GM12891 (cell line): ENCODE data around the gene FNDC3B.

Source experiments
- POLR2AphosphoS5 ChIP-seq: IDR thresholded peaks from 2 replicates; pipeline ENCODE4 v1.6.1; 2011; ENCODE audit warnings: low read depth, low read length, control low read depth
- TAF1 ChIP-seq: IDR thresholded peaks from 2 replicates; pipeline ENCODE4 v1.6.1; 2011; ENCODE audit warnings: low read depth, low read length, control low read depth

DNA sequence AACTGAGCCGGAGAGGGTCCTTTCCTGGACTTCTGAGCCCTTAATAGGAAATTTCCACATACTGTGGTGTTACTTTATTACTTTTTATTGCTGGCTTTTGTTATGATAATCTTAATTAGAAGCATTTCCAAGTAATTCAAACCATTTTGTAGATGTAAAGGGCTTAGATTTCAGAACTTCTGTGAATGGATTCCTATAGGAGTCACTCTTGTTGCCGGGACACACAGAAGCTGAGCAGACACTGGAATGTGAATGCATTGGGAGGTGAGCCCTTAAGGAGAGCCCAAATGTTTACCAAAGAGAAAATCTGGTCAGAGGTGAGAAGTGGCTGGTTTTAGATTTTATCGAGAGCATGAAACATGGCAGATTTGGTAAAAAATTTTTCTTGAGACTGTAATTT lies 87.4 kb downstream of the FNDC3B start:
- TF ChIP-seq TAF1, result no peak
- TF ChIP-seq POLR2AphosphoS5, result no peak
